Endometrial microvascular endothelial cells (primary cell): ENCODE data around the gene HHATL. TPM values are rescaled to one million over a fixed set of nuclear protein-coding genes. Genes with fewer than 3 reads are reported as not detected.

Experiments used
- in situ Hi-C: cut with HindIII; loops from 2 replicates; pipeline ENCODE4 v1.10.0; 2017; ENCODE audit warnings: low sequenced_read_pairs, low pct_unique_long_range_greater_than_20kb; ENCODE audit errors: inconsistent ontology term
- total RNA-seq: library from RNA; depleted of rRNA; stranded (reverse); fragments of >200 nt; gene quantifications from one replicate; pipeline ENCODE4 v1.2.3, GENCODE V29; 2015; ENCODE audit errors: inconsistent ontology term

The HHATL gene
- total RNA-seq, 1 donor from 2014 or later, result not detected

DNA sequence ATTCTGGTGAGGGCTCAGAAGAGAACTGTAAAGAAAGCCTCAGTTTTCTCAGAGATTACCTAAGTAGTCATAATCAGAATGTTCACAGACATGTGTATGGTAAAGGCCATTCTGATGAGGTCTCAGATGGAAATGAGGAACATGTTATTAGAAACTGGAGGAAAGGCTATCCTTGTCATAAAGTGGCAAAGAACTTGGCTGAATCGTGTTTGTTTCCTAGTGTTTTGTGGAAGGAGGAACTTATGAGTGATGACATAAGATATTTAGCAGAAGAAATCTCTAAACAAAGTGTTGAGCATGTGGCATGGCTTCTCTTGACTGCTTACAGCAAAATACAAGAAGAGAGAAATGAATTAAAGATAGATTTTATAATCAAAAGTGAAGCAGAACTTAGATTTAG lies 30.1 kb downstream of the HHATL start:
- in situ Hi-C loops, result no loop called here

DNA sequence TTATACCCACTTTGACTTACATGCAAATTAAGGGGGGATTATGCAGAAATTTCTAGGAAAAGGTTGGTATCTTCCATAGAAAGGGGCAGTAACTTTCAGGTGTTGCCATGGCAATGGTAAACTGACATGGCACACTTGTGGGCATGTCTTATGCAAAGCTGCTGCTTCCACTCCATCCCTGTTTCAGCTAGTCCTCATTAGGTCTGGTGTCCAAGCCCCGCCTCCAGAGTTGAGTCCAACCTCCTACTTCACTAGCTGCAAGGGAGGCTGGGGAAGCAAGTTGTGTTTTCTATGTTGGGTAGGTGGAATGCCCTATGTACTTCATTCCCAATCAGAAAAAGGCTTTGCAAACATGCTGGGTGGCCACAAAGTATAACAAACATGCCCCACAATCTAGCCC lies 31.9 kb downstream of the HHATL start:
- in situ Hi-C loops, result no loop called here

DNA sequence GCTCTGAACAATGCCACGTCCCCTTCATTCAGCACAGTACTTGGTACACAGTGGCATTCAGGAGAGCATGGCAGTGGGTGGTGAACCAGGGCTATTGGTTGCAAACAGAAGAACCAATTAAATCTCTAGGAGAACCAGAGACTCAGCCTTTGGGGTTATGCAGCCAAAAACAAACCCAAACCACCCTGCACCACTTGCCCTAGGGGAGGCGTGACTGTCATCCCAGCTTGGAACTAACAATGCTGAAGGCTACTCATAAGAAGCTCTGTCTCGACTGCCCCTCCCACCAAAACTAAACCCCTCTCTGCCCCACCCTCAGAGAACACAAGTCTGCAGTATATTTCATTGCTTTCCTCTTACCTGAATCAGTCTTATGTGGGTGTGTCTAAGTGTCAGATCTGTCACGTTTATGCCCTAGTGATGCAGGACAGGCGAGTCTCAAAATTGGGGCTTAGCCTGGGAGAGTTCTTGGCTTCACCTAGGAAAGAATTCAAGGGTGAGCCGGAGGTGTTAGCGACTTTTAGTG lies 32.5 kb downstream of the HHATL start:
- in situ Hi-C loops, result no loop called here

DNA sequence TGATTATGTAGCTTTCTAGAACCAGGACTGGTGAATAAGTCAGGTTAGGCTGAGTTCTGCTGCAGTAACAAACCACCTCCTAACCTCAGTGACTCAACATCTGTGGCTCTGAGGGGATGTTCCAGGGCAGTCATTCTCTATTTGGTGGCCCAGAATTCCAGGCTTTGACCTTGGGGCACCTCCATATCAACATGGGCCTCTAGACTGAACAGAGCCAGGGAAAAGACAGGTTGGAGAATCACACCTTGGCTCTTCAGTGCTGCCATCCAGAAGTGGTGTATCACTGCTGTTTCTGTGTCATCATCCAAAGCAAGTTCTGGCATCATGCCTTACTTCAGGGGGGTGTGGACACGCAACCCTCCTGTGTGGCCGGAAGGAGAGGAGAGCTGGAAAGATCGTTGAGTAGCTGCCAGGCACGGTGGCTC lies 33.8 kb downstream of the HHATL start:
- in situ Hi-C loops, result no loop called here

DNA sequence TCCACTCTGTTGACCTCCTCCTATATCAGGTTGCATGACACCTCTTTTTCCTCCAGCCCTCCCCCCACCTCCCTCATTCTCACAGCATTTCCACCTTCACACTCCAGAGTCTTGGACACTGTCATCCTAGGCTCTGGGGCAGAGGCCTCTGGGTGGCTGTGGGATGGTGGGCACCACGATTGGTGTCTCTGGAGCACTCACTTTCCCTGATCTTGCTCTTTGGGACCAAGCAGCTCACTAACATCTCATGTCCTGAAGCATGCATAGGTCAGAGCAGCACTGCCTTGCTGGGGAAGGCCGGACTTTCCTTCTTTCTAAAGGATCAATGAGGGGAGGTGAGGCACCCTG lies 34.2 kb downstream of the HHATL start:
- in situ Hi-C loops, result no loop called here

DNA sequence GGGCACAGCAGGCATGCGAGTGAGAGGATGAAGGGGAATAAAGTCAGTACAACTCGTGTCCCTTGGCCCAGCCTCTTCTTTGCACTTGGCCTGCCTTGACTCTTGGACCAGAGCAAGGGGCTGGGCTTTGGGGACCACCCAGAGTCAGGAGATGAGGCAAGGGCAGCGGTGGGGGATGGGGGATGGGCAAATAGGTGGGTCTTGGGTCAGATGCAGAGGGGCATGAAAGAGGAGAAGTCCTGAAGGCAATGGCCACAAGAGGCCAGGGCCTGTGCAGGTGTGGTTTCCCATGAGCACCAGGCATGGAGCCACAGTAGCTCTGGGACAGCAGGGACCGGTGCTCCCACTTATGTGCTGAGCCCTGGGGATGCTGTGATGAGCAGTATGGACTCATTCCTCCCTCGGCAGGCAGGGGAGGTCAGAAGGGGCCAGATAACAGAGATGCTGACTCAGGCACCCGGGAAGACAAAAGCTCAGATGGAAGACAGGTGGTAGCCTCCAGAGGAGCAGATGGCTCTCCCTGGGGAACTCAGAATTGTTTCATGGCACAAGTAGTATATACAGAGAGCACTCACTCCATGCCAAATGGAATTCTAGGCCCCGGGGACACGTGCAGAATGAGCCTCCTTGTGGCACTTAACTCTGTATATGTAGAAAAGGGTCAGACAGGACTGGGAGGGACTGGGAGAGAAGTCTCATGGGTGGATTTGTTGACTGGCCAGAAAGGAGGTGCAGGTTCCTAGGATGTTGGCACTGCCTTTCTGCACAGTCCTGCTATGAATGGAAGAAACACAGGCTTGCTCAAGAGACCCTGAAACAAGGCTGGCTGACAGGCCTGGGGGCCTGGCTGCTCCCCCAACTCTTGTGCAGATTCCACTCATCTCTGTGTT lies 34.8 kb downstream of the HHATL start:
- in situ Hi-C loops, result no loop called here

DNA sequence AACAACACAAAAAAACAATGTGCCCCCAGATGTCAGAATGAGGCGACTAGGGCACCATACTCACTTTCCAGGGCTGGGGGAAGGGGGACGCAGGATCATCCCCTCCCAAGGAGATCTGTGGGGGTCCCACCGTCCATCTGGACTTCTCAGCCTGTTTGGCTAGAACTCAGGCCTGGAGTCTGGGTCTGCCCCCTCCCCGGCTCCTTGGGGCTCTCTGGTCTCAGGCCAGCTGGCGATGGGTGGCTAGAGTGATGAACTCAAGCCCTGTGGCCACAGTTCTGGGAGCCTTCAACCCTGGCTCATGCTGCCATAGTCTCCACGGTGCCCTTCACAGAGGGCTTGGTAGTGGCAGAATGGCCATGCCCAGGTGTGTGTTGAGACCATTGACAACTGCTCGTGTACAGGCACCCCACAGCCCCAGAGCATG lies 35.5 kb downstream of the HHATL start:
- in situ Hi-C loops, result no loop called here

DNA sequence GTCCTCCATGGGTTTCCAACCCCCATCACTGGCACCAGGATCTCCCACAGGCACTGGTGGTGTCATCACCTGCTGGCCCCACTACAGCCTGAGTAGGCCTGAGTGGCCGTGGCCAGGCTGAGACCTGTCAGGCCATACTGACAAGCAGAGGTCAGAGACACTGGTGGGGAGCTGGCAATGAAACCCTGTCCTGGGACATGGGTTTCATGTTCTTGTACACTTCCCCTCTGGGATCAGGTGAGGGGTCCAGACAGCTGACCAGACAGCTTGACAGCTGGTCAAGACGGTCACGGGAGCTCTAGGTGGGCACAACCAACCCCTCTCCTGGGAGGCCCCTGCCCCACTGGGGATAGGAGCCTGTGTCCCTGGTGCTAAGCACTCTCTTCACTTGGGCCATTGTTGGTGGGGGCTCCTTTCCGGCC lies 36.0 kb downstream of the HHATL start:
- in situ Hi-C loops, result no loop called here

DNA sequence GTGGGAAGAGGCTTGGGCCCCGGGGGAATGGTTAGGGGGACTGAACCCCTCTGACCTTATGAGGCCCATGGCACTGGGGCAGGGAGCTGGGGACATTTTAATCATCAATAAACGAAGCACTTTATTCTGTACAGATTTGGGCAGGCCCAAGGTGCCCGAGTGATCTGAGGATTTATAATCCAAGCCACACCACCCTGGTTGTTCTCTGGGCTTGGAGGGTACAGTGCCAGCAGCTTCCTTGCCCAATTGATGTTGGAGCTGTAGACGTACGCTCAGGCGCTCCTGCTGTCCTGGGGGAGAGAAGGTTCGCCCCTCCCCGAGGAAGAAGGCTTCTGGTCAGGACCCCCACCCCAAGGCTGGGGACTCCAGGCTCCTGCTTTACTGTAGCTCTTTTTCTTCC lies 36.6 kb downstream of the HHATL start:
- in situ Hi-C loops, result no loop called here

DNA sequence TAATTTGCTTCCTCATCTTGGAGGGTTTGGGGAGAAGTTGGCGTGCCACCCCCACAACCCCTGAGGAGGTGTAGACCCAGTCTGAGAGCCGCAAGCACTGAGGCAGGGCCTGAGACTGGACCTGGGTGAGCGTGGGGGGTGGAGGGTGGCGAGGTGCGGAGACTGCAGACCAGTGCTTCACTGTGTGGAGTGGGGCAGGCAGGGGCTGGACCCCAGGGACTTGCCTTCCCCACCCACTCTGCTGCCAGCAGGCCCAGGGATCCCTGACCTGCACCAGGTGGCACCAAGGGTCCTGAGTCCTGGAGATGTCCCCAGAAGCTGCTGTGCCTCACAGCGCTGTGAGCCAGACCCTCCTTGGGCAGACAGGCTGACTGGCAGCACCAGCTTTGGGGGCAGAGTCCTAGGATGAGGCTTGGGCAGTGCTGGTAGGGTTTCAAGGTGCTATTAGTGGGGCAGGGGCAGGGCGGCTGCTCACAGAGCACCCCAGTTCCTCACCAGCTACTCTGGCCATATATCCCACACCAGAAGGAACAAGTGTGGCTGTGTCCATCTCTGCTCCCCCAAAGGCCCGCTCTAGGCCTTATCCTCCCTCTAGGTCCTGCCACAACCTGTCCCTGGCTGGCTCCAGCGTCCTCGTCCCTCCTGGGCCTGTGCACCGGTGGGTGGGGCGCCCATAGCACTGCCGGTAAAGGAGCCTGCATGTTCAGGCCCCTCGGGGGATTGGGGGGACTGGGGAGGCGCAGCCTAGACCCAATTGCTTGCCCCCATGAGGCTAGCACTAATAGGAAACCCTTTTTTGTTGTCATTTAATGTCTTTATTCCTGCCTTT lies 37.3 kb downstream of the HHATL start:
- in situ Hi-C loops, result no loop called here

DNA sequence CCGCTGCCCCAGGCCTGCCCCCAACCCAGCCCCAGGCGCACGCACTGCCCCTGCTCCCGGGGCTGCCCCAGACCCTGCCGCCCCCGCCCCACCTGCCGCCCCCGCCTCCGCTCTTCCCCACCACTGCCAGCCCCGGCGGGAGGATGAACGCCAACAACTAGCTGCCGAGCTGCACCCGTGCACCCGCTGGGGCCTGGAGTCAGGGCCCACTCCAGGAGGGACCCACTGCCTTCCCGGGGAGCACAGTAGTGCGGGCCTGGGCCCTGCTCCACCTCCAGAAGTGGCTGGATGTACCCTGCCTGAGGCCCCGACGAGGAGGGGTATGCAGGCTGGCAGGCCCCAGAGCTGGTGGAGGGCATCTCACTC lies 38.2 kb downstream of the HHATL start:
- in situ Hi-C loops, result no loop called here

DNA sequence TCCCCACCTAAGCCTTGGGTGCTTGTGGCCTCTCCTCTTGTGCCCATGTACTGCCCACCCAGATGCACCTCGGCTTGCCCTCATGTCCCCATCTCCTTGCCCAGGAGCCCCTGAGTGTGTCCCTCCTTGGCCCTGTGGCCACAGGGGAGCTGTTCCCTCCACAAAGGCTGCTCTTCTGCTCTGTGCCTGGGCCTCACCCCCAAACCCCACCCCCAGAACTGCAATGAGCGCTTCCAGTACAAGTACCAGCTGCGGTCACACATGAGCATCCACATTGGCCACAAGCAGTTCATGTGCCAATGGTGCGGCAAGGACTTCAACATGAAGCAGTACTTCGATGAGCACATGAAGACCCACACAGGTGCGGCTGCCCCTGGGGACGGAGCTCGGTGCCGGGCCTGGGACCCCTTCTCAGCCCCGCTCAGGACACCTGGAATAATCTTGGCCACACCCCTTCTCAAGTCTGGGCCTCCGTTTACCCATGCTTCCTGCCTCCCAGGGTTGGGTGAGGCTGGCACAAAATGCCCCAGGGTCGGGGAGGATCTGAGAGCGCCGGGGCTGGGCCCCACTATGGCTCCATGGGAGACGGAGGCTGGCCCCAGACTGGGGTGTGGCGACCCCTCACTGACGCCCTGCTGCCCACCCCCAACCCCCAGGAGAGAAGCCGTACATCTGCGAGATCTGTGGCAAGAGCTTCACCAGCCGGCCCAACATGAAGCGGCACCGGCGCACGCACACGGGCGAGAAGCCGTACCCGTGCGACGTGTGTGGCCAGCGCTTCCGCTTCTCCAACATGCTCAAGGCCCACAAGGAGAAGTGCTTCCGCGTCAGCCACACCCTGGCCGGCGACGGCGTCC lies 38.8 kb downstream of the HHATL start:
- in situ Hi-C loops, result no loop called here

DNA sequence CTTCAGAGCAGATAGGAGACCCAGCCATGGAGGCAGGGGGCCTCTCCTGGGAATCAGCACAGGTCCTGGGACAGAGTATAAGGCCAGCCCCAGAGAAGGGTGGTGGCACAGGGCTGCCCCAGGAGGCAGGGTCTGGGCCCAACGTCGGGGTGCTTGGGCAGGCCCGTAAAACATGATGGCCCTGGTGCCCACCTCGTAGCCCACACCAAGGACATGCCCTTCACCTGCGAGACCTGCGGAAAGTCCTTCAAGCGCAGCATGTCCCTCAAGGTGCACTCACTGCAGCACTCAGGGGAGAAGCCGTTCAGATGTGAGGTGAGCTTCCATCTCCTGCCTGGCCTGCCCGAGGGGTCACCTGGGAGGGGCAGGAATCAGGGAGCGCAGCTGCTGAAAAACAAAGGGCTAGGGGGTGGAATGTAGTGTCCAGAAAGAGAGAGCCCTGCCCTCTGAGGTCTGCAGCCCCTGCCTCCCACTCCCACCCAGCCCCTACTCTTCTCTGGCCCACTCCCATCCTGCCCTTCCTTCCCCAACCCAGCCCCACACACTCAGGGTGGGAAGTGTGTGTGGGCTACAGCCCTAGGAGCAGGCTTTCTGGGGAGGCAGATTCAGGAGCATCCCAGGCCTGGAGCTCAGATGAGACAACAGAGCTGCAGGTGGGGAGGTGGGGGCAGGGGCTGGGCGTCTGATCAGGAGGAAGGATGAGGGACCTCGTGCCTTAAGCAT lies 39.6 kb downstream of the HHATL start:
- in situ Hi-C loops, result no loop called here

DNA sequence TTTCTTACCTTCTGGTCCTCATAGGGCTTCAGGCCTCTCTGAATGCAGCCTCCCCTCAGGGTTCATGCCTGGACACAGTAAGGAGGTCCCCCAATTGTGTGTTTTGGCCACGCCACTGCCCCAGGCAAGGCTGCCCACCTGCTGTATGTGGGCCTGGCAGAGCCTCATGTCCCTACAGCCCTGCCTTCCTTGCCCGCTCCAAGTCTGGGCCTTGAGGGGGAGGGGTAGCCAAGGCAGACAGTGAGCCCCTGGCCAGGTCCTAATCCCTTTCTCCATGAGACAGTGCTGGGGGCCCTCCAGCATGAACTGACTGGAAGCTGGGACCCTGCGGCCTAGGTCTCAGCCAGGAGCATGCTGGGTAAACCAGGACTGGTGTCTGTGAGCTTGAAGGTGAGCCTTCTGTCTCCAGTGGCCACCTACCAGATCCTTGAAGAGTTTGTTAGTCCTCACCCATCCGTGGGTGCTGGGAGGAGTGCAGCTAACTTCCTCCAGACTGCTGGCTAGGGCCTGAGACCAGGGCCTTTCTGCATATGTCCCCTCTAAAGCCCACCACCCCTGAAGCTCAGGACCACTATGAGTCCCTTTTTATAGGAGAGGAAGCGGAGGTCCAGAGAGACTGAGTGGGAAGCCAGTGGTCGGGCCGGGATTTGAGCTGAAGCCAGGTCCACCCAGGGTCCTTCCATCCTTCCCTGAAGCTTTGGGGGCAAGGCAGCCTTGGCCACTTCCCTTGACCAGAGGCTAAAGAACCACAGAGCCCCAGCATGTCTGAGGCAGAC lies 40.4 kb downstream of the HHATL start:
- in situ Hi-C loops, result no loop called here

DNA sequence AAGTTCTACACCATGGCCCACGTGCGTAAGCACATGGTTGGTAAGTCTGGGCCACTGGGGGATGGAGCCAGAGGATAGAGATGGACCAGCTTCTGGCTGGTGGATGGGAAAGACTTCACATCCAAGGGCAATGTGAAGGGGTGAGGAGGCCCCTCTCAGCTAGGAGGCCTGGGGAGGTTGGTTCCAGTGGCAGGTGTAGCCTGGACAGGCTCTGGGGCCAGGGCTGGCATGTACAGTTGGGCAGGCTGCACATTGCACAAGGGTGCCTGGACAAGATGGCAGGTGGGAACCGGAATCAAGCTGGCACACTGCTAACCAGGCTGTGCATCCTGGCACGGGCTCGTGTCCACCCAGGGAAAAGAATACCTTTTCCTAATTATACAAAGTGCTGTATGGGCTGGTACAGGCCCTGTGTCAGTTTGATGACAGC lies 41.0 kb downstream of the HHATL start:
- in situ Hi-C loops, result no loop called here

DNA sequence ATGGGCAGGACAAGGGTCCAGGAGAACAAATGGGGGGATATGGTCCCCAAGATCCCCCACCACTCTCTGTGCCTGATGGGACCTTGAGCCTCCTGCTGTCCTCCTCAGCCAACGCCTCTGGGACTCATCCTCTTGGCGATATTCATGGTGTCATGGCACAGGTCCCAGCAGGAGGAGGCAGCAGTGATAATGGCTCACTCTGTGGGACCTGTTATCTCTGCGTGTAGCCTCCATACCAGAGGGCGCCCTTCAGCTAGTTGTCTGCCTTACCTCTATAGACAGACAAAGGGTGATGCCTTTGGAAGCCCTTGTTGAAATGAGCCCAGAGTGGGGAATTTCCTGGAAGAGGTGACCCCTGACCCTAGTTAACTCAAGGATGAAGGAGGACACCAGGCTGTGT lies 41.7 kb downstream of the HHATL start:
- in situ Hi-C loops, result no loop called here

DNA sequence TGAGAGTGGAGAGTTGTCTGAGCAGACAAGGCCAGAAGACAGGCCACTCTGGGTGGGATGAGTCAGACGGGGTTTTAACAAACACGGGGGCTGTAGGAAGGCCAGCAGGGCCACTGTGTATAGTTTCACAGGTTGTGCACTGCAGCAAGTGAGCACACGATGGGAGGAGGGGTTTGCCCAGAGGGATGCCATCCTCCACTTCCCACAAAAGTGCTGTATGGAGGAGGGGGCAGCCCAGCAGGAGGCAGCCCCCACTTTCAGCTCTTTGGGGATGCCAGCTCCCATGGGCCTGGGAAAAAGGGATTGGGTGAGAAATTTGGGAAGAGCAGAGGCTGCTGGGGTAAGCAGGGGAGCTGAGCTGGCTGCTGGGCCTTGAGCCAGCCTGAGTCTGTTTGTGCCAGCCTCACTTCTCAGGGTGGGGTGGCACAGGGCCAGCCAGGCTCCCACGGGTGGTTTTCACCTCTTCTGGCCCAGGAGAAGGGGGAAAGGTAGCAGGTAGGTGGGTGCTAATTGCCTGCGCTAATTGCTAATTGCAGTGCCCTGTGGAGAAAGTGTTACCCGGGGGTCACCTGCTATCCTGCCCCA lies 42.4 kb downstream of the HHATL start:
- in situ Hi-C loops, result no loop called here
